ENCODE measurements around the gene DENND1A.

The DENND1A gene

DNA sequence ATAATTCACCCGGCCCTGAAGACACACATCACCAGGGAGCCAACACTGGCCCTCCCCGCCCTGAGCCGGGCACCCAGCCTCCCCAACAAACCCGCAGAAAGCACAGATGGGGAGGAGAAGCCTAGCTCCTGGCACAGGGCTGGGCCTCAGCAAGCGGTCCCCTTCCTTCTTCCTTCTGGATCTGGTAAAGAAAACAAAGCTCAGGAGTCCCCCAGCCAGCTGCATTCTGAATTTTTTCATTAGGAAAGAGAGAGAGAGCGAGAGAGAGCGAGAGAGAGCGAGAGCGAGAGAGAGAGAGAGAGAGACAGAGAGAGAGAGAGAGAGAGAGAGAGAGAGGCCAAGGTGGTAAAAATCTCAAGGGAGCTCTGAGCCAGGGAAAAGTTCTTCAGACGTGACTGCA is 378.2 kb downstream of the DENND1A start:
- no peak overlapping the region for H3K4me3 ChIP-seq (ENCODE audit: low read depth, low read length)
- peak; percentile 44 for DNase-seq (ENCODE audit: low read depth)
- TF ChIP-seq, protein P1, sequence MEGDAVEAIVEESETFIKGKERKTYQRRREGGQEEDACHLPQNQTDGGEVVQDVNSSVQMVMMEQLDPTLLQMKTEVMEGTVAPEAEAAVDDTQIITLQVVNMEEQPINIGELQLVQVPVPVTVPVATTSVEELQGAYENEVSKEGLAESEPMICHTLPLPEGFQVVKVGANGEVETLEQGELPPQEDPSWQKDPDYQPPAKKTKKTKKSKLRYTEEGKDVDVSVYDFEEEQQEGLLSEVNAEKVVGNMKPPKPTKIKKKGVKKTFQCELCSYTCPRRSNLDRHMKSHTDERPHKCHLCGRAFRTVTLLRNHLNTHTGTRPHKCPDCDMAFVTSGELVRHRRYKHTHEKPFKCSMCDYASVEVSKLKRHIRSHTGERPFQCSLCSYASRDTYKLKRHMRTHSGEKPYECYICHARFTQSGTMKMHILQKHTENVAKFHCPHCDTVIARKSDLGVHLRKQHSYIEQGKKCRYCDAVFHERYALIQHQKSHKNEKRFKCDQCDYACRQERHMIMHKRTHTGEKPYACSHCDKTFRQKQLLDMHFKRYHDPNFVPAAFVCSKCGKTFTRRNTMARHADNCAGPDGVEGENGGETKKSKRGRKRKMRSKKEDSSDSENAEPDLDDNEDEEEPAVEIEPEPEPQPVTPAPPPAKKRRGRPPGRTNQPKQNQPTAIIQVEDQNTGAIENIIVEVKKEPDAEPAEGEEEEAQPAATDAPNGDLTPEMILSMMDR (conservative IDR thresholded peaks at IDR 0.05; ENCODE audit: low read depth, low read length), result no peak

DNA sequence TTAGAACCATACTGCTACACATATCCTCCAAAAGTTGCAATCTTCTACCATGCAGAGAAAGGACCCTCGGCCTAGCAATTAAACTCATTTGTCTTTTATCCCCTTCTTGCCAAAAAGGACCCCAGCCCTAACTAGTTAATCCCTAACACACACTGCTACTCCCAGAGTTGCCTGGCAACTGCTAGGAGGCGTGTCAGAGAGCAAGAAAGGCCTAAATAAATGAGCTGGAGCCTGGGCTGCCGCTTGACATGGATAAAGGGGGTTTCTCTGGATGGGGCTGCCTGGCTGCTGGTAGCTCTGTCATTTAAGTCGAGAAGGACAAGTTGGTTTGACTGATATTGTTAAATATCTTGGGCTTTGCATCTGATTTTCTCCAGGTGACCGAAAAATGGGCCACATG is 379.1 kb downstream of the DENND1A start:
- no peak for DNase-seq (ENCODE audit: low read depth)
- TF ChIP-seq, protein P1 (conservative IDR thresholded peaks at IDR 0.05; ENCODE audit: low read depth, low read length), result no peak
- H3K4me3 ChIP-seq (ENCODE audit: low read depth, low read length), result no peak overlapping the region

GRCh38 chr9:123550012-123550411 is 379.9 kb downstream of the DENND1A start:
- TF ChIP-seq, protein P1 (conservative IDR thresholded peaks at IDR 0.05; ENCODE audit: low read depth, low read length), result no peak
- no peak for DNase-seq (ENCODE audit: low read depth)
- no peak overlapping the region for H3K4me3 ChIP-seq (ENCODE audit: low read depth, low read length)

GRCh38 chr9:123548741-123549545 is 381.0 kb downstream of the DENND1A start:
- TF ChIP-seq, protein P1 (conservative IDR thresholded peaks at IDR 0.05; ENCODE audit: low read depth, low read length), result no peak
- DNase-seq (ENCODE audit: low read depth), result no peak

DNA sequence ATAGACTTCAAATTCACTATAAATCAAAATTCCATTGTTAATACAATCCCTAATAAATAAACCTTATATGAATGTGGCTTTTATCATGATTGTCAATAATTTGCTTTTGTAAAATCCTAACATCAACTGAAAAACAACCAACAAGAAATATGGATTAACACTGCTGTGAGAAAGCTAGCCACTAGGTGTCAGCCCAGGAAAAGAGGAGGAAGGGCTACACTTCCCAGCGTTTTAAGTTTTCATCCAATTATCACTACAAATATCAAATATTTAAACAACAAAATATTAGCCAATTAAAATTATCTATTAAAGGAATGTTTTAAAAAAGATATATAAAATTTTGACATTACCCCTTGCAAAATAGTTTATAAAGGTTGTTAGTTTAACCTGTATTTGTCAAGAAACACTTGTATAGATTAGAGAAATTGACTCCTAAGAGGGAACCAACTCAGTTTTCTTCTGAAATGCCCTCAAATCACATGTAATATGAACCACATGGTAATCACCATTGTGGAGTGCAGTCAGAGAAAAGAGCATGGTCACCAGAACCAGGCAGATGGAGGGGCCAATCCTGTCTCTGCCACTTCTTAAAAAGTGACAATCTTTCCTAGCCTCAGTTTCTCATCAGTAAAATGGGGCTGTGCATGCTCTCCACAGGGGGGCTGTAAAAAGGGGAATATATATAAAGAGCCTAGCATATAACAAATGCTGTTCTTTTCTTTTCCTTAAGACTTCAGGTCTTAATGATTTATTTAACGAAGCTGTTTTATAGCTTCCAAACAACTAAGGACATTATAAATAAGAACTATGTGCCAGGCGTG is 385.7 kb downstream of the DENND1A start:
- no peak overlapping the region for H3K4me3 ChIP-seq (ENCODE audit: low read depth, low read length)
- peak; percentile 71 for DNase-seq (ENCODE audit: low read depth)
- TF ChIP-seq, protein P1 (conservative IDR thresholded peaks at IDR 0.05; ENCODE audit: low read depth, low read length), result peak; percentile 91

More at GRCh38 chr9:123548741-123549545, 381.0 kb downstream of the DENND1A start:
- no peak overlapping the region for H3K4me3 ChIP-seq (ENCODE audit: low read depth, low read length)

DNA sequence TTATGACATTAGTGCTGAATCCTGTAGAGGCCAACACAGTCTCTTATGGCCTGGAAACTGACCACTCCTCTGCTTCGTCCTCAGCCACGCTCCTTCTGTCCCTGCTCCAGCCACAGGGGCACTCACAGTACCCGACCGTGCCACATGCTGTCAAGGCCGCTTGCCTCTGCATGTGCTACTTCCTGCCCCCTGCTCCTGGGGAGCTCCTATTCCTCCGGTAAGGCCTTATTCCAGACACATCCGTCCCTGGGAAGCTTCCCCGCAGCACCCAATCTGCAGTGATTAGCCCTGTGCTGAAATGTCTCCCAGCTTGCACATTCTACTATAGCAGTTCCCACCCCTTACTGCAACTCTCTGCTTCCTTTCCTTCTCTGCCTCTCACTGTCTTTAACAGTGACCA is 386.4 kb downstream of the DENND1A start:
- TF ChIP-seq, protein P1 (conservative IDR thresholded peaks at IDR 0.05; ENCODE audit: low read depth, low read length), result no peak
- no peak overlapping the region for H3K4me3 ChIP-seq (ENCODE audit: low read depth, low read length)
- DNase-seq (ENCODE audit: low read depth), result no peak
